NCI-H187 (cell line): Measurements from ENCODE around the gene ASNS.

Experiments used
- DNase-seq, 2 experiments: peaks; one replicate each; lab custom pipeline; 2025; lab: John Stamatoyannopoulos, UW

ASNS gene

GRCh38 chr7:97842772-97843345, 29.3 kb downstream of the ASNS start:
- DNase-seq: no peak

GRCh38 chr7:97842006-97842405, 30.2 kb downstream of the ASNS start:
- DNase-seq: no peak

- DNase-seq: peak; percentile 43 to 59
Observed at GRCh38 chr7:97835296-97836138, 36.7 kb downstream of the ASNS start.

GRCh38 chr7:97819161-97819560, 53.0 kb downstream of the ASNS start:
- DNase-seq: no peak

- peak in 1 of 2 experiments; percentile 3 for DNase-seq
Observed at GRCh38 chr7:97818066-97818663, 54.0 kb downstream of the ASNS start.
